GM21528 (cell line): ENCODE results near the gene PACSIN1.

Source experiments
- ATAC-seq: cut with Tn5 transposase; IDR thresholded peaks from one replicate; pipeline ENCODE4 v1.9.1; 2021; ENCODE audit warnings: mild to moderate bottlenecking, moderate library complexity; ENCODE audit not compliant: unreplicated experiment, low FRiP score

PACSIN1 gene

GRCh38 chr6:34526241-34526972 is 60.5 kb downstream of the PACSIN1 start:
- ATAC-seq = no peak

GRCh38 chr6:34526992-34527728 is 61.3 kb downstream of the PACSIN1 start:
- peak; percentile 62 for ATAC-seq

- ATAC-seq = no peak
Measured at GRCh38 chr6:34527751-34528670, 62.1 kb downstream of the PACSIN1 start.

GRCh38 chr6:34528996-34529664 is 63.3 kb downstream of the PACSIN1 start:
- no peak for ATAC-seq

GRCh38 chr6:34529665-34530327 is 63.9 kb downstream of the PACSIN1 start:
- ATAC-seq = no peak

GRCh38 chr6:34530753-34531365 is 65.0 kb downstream of the PACSIN1 start:
- no peak for ATAC-seq

- no peak for ATAC-seq
Measured at GRCh38 chr6:34531580-34532201, 65.8 kb downstream of the PACSIN1 start.

GRCh38 chr6:34532230-34532629 is 66.4 kb downstream of the PACSIN1 start:
- no peak for ATAC-seq

GRCh38 chr6:34534146-34534545 is 68.3 kb downstream of the PACSIN1 start:
- ATAC-seq = no peak

GRCh38 chr6:34534656-34535055 is 68.8 kb downstream of the PACSIN1 start:
- ATAC-seq = no peak

- ATAC-seq = no peak
Measured at GRCh38 chr6:34535199-34535598, 69.3 kb downstream of the PACSIN1 start.

- no peak for ATAC-seq
Measured at GRCh38 chr6:34535646-34536045, 69.8 kb downstream of the PACSIN1 start.

GRCh38 chr6:34536251-34536958 is 70.5 kb downstream of the PACSIN1 start:
- no peak for ATAC-seq

- ATAC-seq = no peak
Measured at GRCh38 chr6:34536959-34537848, 71.3 kb downstream of the PACSIN1 start.

GRCh38 chr6:34537922-34538550 is 72.2 kb downstream of the PACSIN1 start:
- ATAC-seq = no peak

- no peak for ATAC-seq
Measured at GRCh38 chr6:34538581-34538980, 72.7 kb downstream of the PACSIN1 start.

GRCh38 chr6:34539181-34539580 is 73.3 kb downstream of the PACSIN1 start:
- no peak for ATAC-seq
